Cortex of kidney (tissue), 1 donor: ENCODE data around the gene MATN4.

Source experiments
- DNase-seq: peaks from one replicate; lab custom pipeline; 2025; lab: John Stamatoyannopoulos, UW

Gene MATN4

DNA sequence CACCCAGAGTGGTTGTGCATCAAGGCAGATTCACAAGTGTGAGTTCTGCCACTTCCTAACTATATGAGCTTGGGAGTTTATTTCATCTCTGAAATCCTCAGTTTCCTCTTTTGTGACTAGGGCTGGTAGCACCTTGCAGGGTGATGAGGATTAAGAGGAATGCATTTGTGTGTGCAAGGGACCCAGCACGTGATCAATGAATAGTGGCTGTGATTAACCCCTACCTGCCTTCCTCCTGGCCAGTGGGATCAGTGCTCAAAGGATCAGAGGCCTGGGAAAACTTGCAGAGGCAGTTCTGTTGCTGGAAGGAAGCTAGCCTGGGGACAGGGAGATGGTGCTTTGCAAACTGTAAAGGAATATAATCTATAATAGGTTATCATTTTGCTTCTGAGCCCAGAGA, 32.9 kb upstream of the MATN4 start:
- no peak for DNase-seq

DNA sequence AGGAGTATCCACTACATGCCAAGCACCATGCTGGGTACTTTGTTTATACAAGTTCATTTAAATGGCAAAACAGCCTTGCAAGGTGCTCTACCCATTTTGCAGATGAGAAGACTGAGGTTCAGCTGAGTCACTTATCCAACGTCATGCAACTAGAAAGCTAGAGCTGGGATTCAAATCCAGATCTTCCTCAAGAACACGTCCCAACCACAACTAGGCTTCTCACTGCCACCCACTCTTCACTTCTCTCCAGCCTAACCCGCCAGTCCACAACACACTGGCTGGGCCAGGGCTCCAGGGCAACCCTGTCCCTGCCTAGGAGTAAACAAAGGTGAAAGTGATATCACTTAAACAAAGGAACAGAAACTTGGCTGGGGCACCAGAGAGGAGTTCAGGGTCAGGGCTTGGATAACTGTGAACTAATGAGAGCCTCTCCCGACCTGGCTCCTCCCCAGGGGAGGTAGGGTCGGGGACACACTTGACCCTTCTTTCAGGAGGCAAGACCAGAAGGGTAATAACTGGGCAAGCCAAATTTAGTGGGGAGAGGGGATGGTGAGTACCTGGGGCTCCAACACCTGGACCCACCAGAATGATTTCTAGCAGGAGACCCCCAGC, 32.2 kb upstream of the MATN4 start:
- DNase-seq = no peak

DNA sequence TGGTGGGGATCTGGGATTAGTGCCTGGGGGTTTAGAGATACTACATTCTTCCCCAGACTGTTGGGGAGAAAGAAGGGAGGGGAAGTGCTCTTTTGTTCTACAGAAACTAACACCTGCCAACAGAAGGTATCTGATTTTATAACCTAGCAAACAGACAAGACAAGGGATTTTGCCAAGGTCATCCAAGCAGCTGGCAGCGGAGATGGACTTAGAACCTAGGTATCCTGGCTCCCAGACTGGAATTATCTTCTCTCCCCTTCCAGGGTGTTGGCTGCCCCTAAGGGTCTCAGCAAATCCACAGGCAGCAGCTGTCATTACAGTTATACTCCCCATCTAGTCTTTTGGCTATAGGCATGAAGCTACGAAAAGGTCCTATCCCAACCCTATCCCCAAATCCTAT, 31.7 kb upstream of the MATN4 start:
- no peak for DNase-seq

DNA sequence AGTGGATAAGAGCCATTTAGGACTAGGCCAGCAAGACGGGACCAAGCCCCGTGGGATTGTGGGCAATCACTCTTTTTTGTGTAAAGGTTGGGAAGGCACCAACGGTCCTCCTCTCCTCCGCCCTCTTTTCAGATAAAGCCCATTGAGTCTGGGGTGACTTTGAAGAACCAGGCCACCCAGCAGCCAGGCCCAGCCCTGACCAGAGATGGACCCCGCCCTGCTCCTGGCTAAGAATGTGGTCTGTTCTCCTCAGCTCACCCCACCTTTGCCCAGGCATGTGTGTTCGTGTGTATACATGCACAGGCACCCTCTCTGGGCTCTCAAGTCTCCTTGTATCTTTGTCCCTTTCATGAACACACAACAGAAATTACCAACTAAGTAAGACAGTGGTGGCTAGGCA, 31.0 kb upstream of the MATN4 start:
- DNase-seq = no peak

DNA sequence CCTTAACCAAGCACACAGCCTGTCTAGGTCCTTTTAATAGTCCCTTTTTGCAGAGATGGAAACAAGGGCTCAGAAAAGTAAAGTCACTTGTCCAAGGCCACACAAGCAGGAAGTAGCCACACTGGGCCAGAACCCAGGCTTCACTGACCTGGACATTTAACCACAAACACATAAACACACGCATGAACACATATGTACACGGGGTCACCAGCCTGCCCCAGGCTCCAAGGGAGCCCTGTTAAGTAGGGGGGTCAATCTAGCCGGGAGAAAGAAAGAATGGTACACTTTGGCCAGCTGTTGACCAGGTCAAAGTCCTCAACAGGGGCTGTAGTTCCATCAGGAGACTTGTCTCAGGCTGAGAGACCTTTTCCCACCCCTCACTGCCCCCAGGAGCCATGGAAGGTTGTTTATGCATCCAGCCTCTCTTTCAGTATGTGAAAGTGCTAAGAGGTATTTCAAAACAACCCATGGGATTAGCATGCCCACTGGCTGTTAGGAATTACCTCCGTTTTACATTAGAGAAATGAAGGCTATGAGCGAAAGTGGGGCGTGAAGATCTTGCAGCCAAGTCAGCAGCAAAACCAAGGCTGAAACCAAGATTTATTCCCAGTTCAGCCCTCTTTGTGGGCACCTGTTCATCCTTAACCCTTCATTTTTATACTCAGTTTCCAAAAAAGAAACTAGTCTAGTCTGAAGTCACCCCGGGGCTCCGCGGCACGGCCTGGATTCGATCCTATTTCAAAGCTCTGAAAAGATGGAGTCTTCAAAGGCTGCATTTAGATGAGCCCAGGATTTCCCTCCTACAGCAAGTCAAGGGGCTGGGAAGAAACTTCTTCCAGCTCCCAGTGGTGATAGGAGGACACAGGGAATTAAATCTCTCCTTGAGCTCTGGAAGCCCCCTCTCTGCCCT, 30.3 kb upstream of the MATN4 start:
- DNase-seq = no peak

DNA sequence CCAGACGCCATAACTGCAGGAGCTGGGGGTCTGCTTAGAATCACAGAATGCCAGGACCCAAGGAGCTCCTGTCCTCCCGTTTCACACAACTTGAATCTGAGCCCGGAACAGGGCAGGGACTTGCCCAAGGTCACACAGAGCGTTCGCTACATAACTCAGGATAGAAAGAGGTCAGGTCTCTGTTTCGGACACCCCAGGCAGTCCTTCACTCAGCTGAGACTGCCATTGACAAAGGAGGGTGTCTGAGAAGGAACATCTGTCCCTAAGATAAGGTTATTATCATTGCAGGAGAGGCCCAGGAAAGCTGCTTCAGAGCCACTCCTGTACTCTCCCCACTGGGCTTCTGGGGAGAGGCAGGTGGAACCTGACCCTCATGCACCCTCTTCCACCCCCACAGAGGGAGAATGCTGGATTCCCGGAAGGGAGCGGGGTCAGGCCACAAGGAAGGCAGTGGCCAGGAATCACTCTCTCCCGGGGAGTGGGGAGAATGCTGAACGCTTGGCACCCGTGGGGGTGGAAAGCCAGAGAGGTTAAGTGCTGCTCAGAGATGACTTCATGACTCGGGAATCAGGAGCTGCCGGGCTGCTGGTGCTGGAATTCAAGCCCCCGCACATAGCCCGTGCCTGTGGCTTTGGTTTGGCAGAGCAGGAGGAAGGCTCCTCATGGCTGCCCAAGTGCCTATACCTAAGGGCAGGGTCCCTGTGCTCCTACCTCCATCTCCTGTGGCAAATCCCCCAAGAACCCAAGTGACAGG, 29.4 kb upstream of the MATN4 start:
- DNase-seq = peak; percentile 26

DNA sequence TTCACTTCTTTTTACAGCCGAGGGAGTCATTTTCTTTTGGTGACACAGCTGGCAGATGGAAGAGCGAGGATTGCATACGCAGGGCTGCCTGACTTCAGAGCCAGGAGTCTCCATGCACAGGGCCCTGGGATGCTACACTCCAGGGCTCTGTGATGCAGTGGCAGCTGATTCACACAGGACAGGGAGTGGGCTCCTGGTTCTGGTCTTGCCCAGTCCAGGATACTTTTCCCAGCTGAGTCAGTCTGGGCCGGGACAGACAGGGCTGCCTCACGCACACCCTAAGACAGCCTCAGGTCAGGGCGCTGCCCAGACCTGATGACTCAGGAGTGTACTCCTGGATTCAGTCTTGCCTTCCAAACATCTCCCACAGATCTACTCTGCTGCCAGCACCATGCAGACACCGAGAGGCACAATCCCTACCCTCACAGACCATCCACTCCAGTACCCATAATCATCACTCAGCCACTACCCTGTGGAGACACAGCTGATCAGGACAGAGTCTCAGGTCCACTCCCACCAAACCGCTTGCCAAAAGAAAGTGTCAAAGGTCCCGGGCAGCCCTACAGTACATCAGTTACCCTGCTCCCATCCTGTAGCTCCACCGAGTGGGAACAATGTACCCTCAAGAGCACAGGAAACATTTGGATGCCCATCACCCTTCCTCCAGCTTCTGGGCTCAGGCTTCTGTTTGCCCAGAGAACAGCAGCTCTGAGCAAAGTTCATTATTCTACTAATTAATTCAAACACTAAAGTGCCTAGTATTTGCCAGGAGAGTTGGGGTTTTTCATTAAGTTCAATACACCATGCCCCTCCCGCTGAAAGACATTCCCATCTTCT, 28.6 kb upstream of the MATN4 start:
- no peak for DNase-seq

DNA sequence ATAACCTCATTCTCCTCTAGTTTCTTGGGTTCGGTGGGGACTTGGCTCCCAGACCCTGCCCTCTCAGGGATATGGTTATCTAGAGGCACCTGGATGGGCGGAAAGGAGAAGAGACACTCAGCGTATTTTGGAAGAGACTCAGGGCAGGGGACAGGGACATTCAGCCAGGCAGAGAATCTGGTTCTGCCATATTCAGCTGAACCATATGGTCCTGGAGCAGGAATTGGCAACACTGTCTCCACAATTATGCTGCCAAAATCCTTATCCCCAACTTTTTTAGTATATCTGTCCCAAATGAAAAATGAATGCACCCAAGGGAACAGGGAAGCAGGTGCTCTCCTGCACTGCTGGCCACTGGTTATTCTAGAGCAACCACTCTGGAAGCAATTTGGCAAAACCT, 22.4 kb upstream of the MATN4 start:
- no peak for DNase-seq

DNA sequence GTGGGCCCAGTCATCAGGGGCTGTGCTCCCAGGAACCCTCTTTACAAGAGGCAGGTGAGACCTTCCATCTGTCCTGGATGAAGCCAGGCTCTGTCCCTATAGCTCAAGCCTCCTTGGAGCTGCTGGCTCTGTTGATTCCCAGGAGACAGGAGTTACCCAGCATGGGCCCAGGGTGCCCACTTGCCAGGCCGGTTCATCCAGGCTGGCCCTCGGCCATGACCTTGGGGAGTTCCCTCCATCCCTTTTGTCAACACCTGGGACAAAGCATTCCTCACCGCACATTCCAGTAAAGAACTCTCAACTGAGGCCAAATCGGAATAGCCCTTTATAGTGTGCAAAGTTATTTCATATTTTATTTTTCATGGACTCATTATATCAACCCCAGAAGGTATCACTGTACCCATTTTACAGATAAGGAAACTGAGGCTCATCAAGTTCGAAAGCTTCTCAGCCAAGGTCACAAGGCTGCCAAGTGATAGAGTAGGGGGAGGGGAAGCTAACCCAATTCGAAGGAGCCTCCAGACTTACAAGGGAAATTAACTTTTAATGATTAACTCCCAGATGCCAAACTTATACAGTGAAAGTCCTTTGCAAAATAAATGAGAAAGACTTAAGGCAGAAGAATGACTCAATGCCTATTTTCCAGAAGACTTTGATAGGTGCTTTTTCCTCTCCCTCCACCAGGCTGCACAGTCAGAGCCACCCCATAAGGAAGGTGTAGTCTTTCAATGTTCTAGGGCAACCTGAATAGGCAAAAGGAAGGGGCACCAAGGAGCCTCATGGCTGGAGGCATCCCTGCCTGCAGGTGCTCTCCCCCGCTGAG, 21.6 kb upstream of the MATN4 start:
- no peak for DNase-seq

DNA sequence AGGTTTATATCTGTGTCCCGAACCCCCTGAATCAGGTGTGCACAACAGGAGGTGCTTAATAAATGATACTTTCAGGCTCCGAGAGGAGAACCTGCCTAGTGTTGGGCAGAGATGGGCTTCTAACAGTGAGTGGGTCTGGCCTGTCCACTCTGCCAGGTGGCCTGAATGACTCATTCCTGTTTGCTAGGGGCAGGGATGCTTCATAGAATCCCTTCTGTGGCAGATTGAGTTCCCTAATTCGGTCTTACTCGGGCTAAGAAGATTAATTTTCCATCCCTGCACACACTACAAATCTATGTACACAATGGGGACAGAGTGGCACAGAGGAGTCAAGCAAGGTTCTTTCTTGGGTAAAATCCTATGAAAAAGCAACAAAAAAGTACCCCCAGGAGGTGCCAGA, 20.4 kb upstream of the MATN4 start:
- no peak for DNase-seq

DNA sequence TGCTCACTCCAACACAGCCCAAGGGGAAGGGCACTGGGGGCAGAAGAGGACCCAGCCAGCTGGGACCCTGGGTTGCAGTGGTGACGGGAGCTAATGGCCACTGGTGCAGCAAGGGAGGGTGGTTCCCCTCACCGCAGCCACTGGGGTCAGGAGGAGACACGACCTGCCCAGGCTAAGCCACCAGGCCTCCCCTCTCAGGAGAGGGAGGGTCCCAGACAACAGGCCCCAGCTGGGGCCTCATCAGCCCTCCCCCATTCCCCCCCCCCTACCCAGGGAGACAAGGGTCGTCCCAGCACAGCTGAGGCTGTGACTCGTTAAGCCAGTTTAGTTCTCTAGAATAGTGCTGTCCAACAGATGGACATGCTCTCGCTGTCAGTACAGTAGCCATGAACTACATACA, 17.3 kb upstream of the MATN4 start:
- no peak for DNase-seq

DNA sequence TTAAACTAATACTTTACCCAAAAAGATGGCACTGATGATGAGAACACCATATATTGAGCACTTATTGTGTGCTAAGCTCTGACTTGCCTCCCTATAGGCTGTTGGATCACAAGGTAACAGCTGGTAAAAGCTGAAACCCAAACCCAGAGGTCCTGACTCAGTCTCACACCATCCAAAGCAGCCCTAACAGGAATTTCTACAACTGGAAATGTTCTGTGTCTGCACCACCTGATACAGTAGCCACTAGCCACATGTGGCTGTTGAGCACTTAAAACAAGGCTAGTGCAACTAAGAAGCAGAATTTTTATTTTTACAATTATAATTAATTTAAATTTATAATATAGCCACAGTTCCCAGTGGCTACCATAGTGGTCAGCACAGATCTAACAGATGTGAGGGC, 15.6 kb upstream of the MATN4 start:
- no peak for DNase-seq

DNA sequence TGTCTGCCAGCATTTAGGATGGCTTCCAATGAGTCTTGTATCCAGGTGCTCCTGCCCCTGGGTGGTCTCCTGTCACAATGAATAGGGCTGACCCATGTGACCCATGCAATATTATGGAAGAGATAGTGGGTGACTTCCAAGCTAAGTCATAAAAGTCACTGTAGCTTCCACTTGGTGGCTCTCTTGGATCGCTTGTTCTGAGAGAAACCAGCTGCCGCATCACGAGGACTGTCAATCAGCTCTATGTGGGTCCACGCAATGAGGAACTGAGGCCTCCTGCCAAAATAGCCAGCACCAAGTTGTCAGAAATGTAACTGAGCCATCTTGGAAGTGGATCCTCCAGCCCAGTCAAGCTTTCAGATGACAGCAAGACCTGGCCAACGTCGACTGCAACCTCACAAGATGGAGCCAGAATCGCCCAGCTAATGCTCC, 14.9 kb upstream of the MATN4 start:
- no peak for DNase-seq

DNA sequence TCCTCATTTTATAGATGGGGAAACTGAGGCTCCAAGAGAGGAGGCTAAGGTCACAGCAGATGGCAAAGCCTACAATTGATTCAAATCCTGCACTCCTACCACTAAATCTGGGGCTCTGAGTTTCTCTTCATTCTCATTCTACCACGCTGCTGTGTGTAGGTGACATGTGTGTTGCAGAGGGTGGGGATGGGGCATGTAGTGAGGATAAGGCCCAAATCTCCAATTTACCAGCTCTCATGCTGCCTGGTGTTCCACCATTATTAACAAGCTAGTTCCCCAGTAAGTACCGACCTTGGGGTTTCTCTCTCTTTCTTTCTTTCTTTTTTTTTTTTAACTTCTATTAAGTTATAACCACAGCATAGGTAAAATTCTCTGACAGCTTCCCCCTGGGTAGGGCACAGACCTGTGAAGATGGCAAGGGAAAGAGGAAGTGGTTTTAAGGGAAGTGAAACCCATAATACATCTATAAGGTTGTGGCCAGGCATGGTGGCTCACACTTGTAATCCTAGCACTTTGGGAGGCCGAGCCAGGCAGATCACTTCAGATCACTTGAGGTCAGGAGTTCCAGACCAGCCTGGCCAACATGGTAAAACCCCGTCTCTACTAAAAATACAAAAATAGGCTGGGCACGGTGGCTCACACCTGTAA, 13.0 kb upstream of the MATN4 start:
- no peak for DNase-seq

DNA sequence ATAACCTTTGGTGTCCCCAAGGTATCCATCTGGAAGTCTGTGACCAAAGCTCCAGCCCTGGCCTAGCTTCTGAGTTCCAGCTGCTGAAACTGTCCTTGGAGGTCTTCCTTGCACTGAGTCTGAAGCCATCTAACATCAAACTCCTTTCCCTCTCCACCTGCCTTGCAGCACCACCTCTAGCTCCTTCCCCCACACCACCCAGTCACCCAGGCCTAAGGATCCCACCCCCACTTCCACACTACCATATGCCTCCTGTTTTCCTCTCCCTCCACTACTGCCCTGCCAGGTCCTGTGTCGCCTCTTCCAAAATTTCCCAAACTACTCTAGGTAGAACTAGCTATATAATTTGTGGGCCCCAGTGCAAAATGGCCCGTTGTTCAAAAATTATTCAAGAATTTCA, 10.8 kb upstream of the MATN4 start:
- no peak for DNase-seq

DNA sequence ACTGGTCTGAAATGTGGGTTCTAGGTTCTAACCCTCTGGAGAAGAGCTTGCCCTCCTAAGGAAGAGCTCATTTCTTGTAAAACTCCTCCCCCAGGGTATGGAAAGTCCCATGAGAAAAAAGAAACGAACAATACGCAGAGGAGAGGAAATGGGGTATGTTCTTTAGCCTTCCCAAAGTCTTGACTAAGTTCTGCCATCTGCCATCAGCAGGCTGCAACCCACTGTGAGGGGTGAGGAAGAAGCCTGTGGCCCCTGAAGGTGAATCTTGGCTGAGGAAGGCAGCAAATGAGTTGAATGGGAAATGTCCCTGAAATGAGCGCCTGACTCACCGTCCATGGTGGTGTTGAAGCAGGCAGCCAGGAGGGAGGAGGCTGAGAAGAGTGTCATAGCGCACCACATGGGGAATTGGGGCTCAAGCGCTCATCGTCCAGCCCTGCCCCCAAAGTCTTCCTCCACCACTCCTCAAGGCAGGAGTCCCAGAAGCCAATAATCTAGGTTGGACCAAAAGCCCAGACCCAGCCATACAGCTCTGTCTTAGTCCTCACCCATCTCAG, 10.4 kb upstream of the MATN4 start:
- no peak for DNase-seq

DNA sequence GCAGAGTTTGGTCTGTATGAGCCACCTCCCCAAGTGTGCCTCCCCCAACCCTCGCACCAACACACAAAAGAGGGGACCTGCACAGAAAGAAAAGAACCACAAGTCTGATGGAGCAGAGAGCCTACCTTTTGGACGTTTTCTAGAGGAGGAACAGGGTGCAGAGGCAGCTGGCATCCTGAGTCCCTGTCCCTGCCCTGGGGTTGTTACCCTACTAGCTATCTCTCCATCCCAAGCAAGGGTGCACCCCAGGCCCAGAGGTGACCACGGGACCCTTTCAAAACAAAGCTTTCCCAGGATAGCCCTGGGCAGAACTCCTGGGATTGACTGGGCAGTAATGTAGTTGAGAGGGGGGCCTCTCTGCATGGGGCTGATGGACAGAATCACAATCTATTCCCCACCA, 9.7 kb upstream of the MATN4 start:
- DNase-seq = no peak

DNA sequence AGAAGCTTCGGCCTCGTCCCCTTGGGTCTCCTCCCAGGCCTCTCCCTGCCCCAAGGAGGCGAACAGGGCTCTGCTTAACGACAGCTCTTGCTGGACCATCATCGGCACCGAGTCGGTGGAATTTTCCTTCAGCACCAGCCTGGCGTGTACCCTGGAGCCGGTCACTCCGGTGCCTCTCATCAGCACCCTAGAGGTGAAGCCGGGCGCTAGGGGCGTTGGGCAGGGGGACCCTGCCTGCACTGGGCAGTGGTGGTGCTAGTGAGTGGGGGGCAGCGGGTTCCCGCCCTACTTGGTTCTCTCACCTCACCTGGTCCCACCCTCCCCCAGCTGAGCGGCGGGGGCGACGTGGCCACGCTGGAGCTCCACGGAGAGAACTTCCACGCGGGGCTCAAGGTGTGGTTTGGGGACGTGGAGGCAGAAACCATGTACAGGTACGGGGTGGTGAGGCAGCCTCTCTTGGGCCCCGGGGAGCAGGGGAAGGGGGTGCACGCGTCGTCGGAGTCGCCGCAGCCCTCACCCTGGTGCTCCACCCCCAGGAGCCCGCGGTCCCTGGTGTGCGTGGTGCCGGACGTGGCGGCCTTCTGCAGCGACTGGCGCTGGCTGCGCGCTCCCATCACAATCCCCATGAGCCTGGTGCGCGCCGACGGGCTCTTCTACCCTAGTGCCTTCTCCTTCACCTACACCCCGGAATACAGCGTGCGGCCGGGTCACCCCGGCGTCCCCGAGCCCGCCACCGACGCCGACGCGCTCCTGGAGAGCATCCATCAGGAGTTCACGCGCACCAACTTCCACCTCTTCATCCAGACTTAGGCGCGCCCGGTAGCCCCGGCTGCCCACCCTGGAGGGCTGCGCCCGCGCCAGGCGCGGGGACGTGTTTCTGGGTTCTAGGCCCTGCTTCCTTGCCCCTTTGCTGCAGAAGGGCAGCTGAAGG, 8.3 kb upstream of the MATN4 start:
- no peak for DNase-seq

DNA sequence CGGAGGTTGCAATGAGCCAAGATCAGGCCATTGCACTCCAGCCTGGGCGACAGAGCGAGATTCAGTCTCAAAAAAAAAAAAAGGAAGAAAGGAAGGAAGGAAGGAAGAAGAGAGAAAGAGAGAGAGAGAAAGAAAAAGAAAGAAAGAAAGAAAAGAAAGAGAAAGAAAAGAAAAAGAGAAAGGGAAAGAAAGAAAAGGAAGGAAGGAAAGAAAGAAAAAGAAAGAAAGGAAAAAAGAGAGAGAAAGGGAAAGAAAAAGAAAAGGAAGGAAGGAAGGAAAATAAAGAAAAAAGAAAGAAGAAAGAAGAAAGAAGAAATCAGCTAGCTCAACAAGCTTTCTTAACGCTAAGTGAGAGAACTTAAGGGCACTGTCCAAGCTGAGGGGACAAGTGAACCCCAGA, 7.6 kb upstream of the MATN4 start:
- DNase-seq = no peak
